ENCODE results near the gene SLF1. TPM values are rescaled to one million over a fixed set of nuclear protein-coding genes. Genes with fewer than 3 reads are reported as not detected.

The SLF1 gene
- total RNA-seq, 6 experiments from 2014 or later: 0.80 to 3.3 (median 2.4) TPM

- Histone ChIP-seq H3K27me3 (no peaks in the 10 kb centered on the region), H3K36me3 (no peaks in the 10 kb centered on the region), H3K4me1 (peaks cover 0 to 3% (median 0%) of the 10 kb centered on the region in 4 donors), H3K27ac (no peak overlapping the region), H3K9me3 (no peaks in the 10 kb centered on the region), H3K4me3 (no peak overlapping the region)
- TF ChIP-seq POLR2A (IDR thresholded peaks at IDR 0.05) (no peak), CTCF (IDR thresholded peaks at IDR 0.05) (no peak)
- intact Hi-C loops (cut with DNase I): no loop called here
- ATAC-seq (peak; percentile 42 to 76 (median 68)), DNase-seq (peak in 1 of 3 donors; percentile 48)
- 32% methylated on average over 4 of the region's 4 CpGs for WGBS (ENCODE audit: insufficient coverage, low coverage, low lambda C conversion rate, missing lambda C conversion rate)
These were observed 73.5 kb downstream of the SLF1 start for GRCh38 chr5:94691949-94692348.

- ATAC-seq (no peak), DNase-seq (no peak)
- no peaks in the 10 kb centered on the region for H3K9me3 ChIP-seq
- H3K27ac ChIP-seq: no peak overlapping the region
- H3K4me3 ChIP-seq: no peak overlapping the region
- WGBS (ENCODE audit: insufficient coverage, low coverage, low lambda C conversion rate, missing lambda C conversion rate): 69% methylated on average over 3 of the region's 3 CpGs
- H3K4me1 ChIP-seq: peaks cover 0 to 3% (median 0%) of the 10 kb centered on the region in 4 donors
- no peak for TF ChIP-seq CTCF (IDR thresholded peaks at IDR 0.05)
- TF ChIP-seq POLR2A (IDR thresholded peaks at IDR 0.05): no peak
- no peaks in the 10 kb centered on the region for H3K27me3 ChIP-seq
- no peaks in the 10 kb centered on the region for H3K36me3 ChIP-seq
- intact Hi-C loops (cut with DNase I): no loop called here
These were observed 74.1 kb downstream of the SLF1 start for GRCh38 chr5:94692581-94692980.

- H3K27me3 ChIP-seq: no peaks in the 10 kb centered on the region
These were observed 74.8 kb downstream of the SLF1 start for GRCh38 chr5:94693043-94693822.

GRCh38 chr5:94693845-94694370, 75.4 kb downstream of the SLF1 start:
- no peak for DNase-seq
- H3K36me3 ChIP-seq: no peaks in the 10 kb centered on the region
- H3K4me3 ChIP-seq: no peak overlapping the region
- H3K9me3 ChIP-seq: no peaks in the 10 kb centered on the region
- peaks cover 0 to 3% (median 0%) of the 10 kb centered on the region in 4 donors for H3K4me1 ChIP-seq
- intact Hi-C loops (cut with DNase I): no loop called here
- no peaks in the 10 kb centered on the region for H3K27me3 ChIP-seq
- ATAC-seq: no peak
- TF ChIP-seq POLR2A (IDR thresholded peaks at IDR 0.05) (no peak), CTCF (IDR thresholded peaks at IDR 0.05) (no peak)
- 56% methylated on average over 1 of the region's 1 CpG for WGBS (ENCODE audit: insufficient coverage, low coverage, low lambda C conversion rate, missing lambda C conversion rate)
- H3K27ac ChIP-seq: no peak overlapping the region

More at GRCh38 chr5:94693043-94693822, 74.8 kb downstream of the SLF1 start:
- no peak for DNase-seq
- H3K4me3 ChIP-seq: no peak overlapping the region
- no peaks in the 10 kb centered on the region for H3K9me3 ChIP-seq
- H3K4me1 ChIP-seq: peaks cover 0 to 3% (median 0%) of the 10 kb centered on the region in 4 donors
- TF ChIP-seq POLR2A (IDR thresholded peaks at IDR 0.05) (no peak), CTCF (IDR thresholded peaks at IDR 0.05) (peak; percentile 34 to 46 (median 41))
- no peaks in the 10 kb centered on the region for H3K36me3 ChIP-seq
- 58% methylated on average over 5 of the region's 5 CpGs for WGBS (ENCODE audit: insufficient coverage, low coverage, low lambda C conversion rate, missing lambda C conversion rate)
- H3K27ac ChIP-seq: no peak overlapping the region
- peak; percentile 58 to 75 (median 68) for ATAC-seq
- intact Hi-C loops (cut with DNase I): no loop called here

Data from right lobe of liver (tissue), 6 donors.